ENCODE results near the gene FXN.

DNA sequence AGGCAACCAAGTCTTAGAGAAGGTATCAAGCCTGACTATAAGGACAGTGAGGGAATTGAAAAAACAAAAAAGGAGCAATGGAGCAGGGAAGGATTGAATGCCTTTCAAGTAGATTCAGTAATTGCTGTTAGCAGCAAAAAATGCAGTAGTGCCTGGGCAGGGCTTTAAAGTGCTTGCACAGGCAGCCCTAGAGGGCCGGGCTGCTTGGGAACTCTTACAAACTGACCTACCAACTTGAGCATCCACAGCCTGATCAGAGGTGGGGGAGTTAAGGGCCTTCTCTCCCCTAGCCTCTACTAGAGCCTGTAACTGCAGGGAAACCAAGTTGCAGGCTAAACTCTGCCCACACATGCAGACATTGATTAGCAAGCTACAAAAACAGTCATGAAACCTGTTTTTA is 19.4 kb downstream of the FXN start:
- TF ChIP-seq, protein P1, sequence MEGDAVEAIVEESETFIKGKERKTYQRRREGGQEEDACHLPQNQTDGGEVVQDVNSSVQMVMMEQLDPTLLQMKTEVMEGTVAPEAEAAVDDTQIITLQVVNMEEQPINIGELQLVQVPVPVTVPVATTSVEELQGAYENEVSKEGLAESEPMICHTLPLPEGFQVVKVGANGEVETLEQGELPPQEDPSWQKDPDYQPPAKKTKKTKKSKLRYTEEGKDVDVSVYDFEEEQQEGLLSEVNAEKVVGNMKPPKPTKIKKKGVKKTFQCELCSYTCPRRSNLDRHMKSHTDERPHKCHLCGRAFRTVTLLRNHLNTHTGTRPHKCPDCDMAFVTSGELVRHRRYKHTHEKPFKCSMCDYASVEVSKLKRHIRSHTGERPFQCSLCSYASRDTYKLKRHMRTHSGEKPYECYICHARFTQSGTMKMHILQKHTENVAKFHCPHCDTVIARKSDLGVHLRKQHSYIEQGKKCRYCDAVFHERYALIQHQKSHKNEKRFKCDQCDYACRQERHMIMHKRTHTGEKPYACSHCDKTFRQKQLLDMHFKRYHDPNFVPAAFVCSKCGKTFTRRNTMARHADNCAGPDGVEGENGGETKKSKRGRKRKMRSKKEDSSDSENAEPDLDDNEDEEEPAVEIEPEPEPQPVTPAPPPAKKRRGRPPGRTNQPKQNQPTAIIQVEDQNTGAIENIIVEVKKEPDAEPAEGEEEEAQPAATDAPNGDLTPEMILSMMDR (IDR thresholded peaks at IDR 0.05) = no peak
- TF ChIP-seq POLR2A (IDR thresholded peaks at IDR 0.05) = no peak
